Sciatic nerve (tissue), 2 donors: ENCODE measurements around the gene GPR158. TPM values are rescaled to one million over a fixed set of nuclear protein-coding genes. Genes with fewer than 3 reads are reported as not detected.

Source experiments
- ATAC-seq: fragments of 200-7000 bp; cut with Tn5 transposase; one replicate; pipeline ENCODE4 v1.9.1; 2020; ENCODE audit warnings: mild to moderate bottlenecking, moderate library complexity
- DNase-seq: peaks from one replicate; pipeline ENCODE4 v3.0.0-alpha.2; 2020; ENCODE audit warnings: low spot score
- intact Hi-C: fragments of 100-400 bp; cut with DNase I; formaldehyde crosslinking; loops from one replicate; pipeline ENCODE4 v1.14.2; 2022
- total RNA-seq: library from RNA; stranded (reverse); fragmentation: NEBNext Ultra II Directional; extraction: Animal tissue kit (Norgen Biotek cat#: 25700); gene quantifications from one replicate; pipeline ENCODE4 v1.2.1, GENCODE V29; 2021
- donor health status: DM: no; HTN: no; CAD: no.
- donor health status: DM: no; HTN: no; CAD: no.

The GPR158 gene
- total RNA-seq, 1 donor from 2014 or later, result 0.04 TPM

DNA sequence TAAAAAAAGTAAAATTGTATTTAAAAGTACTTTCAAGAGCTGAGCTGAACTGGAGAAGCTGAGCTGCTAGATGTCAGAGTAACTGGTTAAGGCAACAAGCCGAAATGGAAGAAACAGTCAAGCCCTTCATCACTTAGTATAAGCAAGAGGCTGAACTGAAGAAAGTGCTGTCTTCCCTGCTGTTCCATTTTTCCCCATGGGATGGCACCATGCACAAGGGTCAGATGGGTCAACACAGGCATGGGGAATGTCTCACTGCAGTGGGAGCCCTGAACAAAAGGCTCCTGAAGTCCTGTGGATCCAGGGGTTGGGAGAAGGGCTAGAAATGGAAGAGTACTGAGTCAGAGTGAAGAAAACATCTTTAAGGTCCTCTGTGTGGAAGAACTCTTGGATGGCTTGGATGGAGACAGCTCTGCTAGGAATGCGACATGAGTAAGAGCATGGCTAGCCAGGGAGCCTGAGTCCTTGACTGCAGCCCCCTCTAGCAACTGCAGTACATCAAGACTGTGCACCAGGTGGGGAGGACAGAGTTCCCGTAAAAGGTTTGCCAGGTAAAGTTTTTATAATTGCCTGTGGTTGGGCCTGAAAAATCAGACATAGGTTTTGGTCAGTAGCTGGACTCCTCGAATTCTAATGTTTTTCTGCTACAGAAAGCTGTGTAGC, 348.3 kb downstream of the GPR158 start:
- no peak for DNase-seq
- intact Hi-C loops, result no loop called here
- no peak for ATAC-seq

DNA sequence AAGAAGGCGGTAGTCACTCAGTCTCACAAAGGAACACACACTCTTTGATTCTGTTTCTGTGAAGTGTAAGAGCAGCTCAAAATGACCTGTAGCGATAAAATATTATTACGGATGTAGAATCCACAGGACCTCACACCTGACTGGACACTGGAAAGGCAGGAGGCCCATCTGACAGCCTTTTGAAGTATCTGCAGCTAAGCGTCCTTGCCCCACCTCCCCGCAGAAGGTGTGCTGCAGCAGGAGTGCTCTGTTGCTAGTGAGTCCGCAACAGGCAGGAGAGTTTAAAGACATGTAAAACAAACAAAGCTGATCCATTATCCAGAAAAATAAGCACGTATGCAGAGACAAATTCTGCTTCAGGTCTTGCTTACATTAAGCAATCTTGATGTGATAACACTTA, 355.5 kb downstream of the GPR158 start:
- DNase-seq, result no peak
- no peak for ATAC-seq
- intact Hi-C loops, result no loop called here

DNA sequence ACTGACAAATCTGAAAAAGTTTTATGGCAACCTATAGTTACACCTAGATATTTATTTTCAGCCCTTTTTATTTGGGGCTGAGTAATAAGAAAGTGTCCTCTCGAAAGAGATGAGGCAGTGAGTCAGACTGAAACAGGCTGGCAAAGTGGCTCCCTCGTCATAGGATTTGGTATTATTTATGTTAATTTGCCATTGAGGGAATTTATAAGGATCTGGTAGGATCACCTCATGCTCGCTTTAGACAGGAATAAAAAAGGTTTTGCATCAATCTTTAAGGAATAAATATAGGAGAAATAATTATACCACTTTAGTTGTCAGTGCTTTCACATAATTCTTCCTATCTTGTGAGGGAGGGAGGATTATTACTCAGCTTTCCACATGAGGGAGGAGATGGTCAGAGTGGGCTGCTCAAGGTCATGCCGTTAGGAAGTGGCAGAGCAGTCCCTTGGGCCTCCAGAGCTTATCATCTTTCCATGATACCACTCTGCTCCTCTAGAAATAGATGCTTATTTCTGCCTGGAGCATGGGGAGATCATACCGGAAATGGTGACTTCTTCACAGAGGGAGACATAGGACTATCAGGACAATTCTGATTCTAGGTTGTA, 356.8 kb downstream of the GPR158 start:
- DNase-seq, result no peak
- intact Hi-C loops, result no loop called here
- ATAC-seq, result no peak

- DNase-seq, result no peak
- intact Hi-C loops, result no loop called here
- ATAC-seq, result no peak
Measured at GRCh38 chr10:25532213-25532612, 357.4 kb downstream of the GPR158 start.

DNA sequence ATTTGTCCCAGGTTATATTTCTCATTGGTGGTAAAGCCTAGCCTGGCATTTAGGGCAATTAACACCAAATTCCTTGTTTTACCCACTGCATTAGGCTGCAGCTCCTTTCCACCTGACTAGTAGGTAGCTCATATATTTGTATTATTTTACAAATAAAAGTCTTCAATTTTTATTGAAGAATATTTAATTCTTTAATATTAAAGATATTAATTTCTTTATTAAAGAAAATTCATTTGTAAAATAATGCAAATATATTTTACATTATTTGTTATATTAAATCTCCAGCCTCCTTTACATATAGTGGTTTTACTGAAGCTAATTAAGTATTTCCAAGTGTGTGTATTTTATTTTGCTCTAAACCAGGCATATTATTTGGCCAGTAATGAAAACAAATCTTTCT, 361.2 kb downstream of the GPR158 start:
- intact Hi-C loops, result no loop called here
- DNase-seq (no peak), ATAC-seq (no peak)

GRCh38 chr10:25547382-25547781, 372.6 kb downstream of the GPR158 start:
- intact Hi-C loops, result no loop called here
- ATAC-seq (no peak), DNase-seq (no peak)

DNA sequence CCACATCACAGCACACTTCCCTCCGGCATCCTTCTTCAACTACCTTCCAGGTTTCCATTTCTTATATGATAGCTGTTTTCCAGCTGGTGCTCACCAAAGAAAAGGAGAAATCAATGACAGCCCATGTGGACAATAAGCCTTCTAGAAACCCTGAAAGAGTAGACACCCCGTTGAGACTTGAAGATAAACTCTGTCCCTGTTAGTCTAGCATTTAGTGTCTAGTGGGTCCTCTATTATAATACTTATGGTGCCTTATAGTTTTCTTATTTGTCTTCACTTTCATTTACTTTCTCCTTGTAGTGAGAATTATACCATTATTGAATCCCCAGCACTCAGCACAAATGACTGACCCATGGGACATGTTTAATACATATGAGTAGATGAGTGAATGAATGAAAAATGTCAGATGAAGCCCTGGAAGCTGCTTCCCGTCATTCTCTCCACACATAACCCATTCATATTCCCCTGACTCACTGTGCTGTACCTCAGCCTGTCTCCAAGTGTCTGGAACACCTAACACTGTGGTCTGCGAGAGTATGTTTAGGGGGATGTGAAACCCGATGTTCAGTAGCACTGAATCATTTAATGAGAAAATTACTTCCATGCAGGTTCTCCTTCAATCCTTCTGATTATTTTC, 377.6 kb downstream of the GPR158 start:
- DNase-seq, result no peak
- intact Hi-C loops, result no loop called here
- ATAC-seq, result no peak

DNA sequence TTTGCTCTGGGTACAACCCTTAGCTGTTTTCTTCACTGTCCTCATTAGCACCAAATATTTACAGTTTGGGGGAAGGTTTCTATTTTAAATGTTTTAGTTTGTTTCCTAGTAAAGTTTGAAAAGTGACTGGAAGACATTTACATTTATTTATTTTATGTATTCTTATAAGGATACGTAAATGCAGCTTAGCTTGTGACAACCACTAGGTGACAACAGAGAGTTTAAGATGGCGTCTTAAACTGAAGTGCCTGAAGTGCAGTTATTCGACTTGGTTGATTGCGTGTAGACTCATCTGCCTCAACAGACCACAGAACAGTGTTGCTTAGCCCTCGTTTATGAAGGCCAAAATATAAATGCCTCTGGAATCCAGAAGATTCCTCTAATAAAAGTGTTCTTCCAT, 381.1 kb downstream of the GPR158 start:
- no peak for ATAC-seq
- intact Hi-C loops, result no loop called here
- no peak for DNase-seq

DNA sequence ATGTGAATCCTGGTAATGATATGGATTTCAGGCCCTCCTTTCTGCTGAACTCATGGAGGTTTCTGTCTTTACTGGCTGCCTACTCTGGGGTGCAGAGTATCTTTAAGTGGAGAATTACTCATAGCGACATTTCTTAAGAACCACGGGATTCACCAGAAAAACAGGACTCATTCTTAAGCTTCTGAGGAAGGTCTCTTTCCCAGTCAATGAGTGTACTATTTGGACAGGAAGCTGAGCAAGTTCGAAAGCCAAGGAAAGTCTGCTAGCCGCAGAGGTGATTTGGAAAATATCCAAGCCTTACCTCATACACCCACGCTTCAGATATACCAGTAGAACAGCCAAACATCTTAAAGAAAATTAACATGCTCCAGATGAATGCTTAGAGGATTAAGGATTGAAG, 381.7 kb downstream of the GPR158 start:
- DNase-seq (no peak), ATAC-seq (no peak)
- intact Hi-C loops, result no loop called here

DNA sequence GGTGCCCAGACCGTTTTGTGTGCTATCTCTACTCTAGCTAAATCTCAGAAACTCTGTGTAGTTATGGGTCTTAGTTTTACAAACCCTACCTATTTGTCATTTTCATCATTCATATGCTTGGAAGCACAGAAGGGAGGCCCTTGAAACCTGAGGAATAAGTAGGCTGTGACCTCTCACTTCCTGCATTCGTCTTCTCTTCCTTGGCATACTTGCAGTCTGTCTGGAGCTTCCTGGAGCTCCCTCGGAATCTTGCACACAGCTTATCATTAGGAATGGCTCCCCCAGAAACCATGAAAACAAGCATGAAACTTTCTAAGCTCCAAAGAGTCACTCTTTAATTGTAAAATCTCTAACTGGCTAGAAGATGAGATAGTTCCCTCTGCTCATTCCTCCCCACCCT, 382.3 kb downstream of the GPR158 start:
- no peak for DNase-seq
- intact Hi-C loops, result no loop called here
- ATAC-seq, result no peak

- intact Hi-C loops, result no loop called here
- no peak for ATAC-seq
- DNase-seq, result no peak
Measured at GRCh38 chr10:25561758-25562157, 387.0 kb downstream of the GPR158 start.

- intact Hi-C loops, result no loop called here
- DNase-seq, result no peak
Measured at GRCh38 chr10:25562547-25562946, 387.7 kb downstream of the GPR158 start.

GRCh38 chr10:25564351-25564750, 389.6 kb downstream of the GPR158 start:
- no peak for DNase-seq
- no peak for ATAC-seq
- intact Hi-C loops, result no loop called here

More at GRCh38 chr10:25562547-25562946, 387.7 kb downstream of the GPR158 start:
- no peak for ATAC-seq

DNA sequence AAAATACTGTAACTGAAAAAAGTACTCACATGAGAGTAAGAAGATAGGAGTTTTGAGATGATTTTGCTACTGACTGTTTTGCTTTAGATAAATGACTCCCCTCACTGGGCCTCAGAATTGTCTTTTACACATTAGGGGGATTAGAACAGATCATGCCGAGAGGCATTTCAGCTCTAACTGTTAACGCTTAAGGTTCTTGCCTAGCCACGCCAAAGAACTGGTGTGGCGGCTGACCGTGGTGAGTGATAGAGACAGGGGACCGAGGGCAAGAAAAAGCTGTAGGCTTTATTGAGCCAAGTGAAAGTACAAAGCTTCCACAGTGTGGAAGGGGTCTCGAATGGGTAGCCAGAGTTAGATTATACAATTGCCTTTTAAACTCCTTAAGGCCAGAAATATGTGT, 390.8 kb downstream of the GPR158 start:
- intact Hi-C loops, result no loop called here
- DNase-seq (no peak), ATAC-seq (no peak)

- DNase-seq (no peak), ATAC-seq (no peak)
- intact Hi-C loops, result no loop called here
Measured at GRCh38 chr10:25573316-25573715, 398.5 kb downstream of the GPR158 start.

DNA sequence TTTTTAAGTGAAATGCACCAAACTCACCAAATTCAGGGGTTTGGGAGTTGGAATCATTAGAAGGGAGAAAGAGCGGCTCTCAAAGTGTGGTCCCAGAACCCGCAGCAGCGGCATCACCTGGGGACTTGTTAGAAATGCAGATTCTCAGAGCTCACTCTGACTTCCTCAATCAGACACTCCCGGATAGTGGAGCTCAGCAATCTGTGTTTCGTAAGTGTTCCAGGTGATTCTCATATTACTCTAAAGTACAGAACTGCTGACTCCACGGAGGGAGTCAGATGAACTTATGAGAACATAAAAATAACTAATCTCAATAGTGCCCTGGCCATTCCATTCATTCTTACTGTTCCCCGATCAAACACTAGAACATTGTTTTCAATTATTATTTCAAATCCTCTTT, 400.5 kb downstream of the GPR158 start:
- ATAC-seq (no peak), DNase-seq (no peak)
- intact Hi-C loops, result no loop called here

DNA sequence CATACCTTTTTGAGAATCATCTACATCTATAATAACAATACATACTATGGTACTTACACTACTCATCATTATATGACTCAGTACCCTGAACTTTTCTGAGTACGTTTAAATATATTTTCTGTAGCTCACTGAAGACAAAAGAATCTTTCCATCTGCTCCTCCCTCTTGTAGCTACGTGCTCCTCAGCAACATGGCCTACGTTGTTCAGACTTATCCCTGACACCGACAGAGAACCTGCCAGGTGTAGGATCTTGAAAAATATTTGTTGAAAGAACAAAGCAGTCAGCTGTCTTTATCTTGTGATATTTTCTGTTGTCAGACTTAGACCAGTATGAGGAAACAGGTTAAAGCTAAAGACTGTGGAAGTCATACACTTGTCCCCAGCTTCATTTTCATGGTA, 403.3 kb downstream of the GPR158 start:
- ATAC-seq (no peak), DNase-seq (no peak)
- intact Hi-C loops, result no loop called here

GRCh38 chr10:25582961-25583360, 408.2 kb downstream of the GPR158 start:
- intact Hi-C loops, result no loop called here
- ATAC-seq, result no peak

GRCh38 chr10:25600651-25601050, 425.9 kb downstream of the GPR158 start:
- ATAC-seq (no peak), DNase-seq (no peak)
- intact Hi-C loops, result no loop called here

More at GRCh38 chr10:25582961-25583360, 408.2 kb downstream of the GPR158 start:
- DNase-seq, result no peak

DNA sequence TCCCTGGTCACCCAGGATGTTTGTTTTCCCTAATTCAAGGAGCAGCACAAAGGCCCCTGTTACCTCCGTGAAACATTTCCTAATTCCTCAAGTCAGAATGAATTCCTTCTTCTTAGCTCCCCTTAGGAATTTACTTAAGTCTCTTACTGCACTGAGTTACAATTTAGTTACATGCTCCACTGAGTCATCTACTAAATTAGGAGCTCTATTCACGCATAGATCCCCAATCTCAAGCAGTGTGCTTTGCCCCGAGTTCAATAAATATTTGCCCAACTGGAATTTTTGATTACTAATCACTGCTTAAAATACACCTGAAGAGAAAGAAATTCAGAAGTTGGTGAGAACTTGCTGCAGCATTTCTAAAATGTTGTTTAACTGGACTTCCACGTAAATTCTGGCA, 429.8 kb downstream of the GPR158 start:
- no peak for ATAC-seq
- intact Hi-C loops, result no loop called here

GRCh38 chr10:25614652-25615051, 439.9 kb downstream of the GPR158 start:
- no peak for DNase-seq
- intact Hi-C loops, result no loop called here
- ATAC-seq, result no peak

More for the DNA sequence above, 429.8 kb downstream of the GPR158 start:
- DNase-seq, result no peak
